GM18517 (cell line): Measurements from ENCODE around the gene LDB3.

Experiments used
- ATAC-seq: cut with Tn5 transposase; IDR thresholded peaks from one replicate; pipeline ENCODE4 v1.9.1; 2021; ENCODE audit warnings: mild to moderate bottlenecking, moderate library complexity; ENCODE audit not compliant: unreplicated experiment

Gene LDB3

GRCh38 chr10:86684331-86685097, 16.2 kb downstream of the LDB3 start:
- ATAC-seq: no peak

DNA sequence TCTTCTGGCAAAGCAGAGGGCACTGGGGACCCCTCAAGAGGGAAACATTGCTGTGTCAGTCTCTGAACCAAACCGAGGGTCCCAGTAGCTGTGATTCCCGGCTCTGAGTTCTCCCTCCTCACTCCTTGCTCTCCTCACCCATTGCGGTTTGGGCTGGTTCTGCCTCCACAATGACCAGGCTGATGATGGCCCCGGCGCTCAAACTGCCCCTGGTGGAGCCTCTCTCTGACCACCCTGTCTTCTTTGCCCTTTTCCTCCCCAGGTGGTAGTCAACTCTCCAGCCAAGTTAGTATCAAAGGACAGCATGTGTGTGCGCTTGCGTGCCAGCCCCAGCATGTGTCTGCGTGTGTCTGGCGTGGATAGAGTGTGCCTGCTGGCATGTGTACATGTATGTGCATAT, 17.1 kb downstream of the LDB3 start:
- ATAC-seq: no peak

DNA sequence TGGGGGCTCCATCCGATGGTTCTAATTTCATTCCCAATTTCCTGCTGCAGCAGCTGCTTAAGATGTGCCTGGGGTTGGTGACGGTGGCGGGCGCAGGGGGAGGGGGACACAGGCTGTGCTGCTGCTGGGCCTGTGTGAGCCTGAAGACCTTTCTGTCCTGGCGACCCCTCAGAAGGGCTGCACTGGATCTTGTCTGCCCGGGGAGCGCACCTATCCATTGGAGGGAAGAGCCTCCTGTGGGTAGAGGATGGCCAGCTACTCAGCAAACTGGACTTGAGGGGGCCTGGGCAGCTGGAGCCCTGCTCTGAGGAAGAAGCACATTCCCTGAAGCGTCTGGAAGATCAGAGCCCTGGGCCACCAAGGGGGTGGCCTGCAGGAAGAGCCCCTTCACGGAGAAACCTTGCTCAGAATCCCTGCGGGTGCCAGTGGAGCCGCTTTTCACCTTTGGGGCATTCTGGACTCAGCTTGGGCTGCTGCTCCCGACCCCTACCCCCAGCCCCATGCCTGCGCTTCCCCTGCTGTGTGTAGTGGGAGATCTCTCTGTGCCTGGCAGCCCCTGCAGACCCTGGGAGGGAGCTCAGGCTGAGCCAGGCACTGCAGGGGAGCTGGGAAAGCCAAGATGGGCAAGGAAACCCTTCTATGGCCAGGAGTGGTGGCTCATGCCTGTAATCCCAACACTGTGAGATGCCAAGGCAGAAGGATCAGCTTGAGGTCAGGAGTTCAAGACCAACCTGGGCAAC, 17.8 kb downstream of the LDB3 start:
- no peak for ATAC-seq

GRCh38 chr10:86686972-86687371, 18.7 kb downstream of the LDB3 start:
- ATAC-seq: no peak

- ATAC-seq: no peak
Measured at GRCh38 chr10:86687750-86688149, 19.4 kb downstream of the LDB3 start.

- peak; percentile 74 for ATAC-seq
Measured at GRCh38 chr10:86688398-86688921, 20.1 kb downstream of the LDB3 start.

- ATAC-seq: no peak
Measured at GRCh38 chr10:86689146-86689545, 20.8 kb downstream of the LDB3 start.

DNA sequence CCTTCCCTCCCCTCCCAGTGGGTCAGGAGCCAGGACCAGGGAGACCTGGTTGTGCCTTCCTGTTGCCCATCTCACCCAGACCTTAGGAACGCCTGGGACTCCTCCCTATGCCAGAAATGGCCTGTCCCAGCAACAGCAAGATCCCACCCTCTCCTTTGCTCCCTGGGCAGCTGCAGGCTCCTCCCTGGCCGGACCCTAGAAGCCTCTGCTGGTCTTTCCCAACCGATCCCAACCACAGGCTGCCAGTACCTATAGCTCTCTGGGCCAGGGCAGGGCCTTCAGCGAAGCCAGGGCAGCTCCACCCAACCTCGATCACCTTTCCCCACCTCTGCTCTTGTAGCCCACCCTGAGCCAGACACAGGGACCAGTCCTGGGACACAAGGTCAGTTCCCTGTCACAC, 21.9 kb downstream of the LDB3 start:
- no peak for ATAC-seq

GRCh38 chr10:86690657-86691084, 22.4 kb downstream of the LDB3 start:
- no peak for ATAC-seq

GRCh38 chr10:86691333-86692022, 23.2 kb downstream of the LDB3 start:
- ATAC-seq: no peak

- no peak for ATAC-seq
Measured at GRCh38 chr10:86692023-86692514, 23.8 kb downstream of the LDB3 start.

- ATAC-seq: no peak
Measured at GRCh38 chr10:86692664-86693063, 24.4 kb downstream of the LDB3 start.

- ATAC-seq: no peak
Measured at GRCh38 chr10:86693275-86693674, 25.0 kb downstream of the LDB3 start.

- no peak for ATAC-seq
Measured at GRCh38 chr10:86693721-86694369, 25.5 kb downstream of the LDB3 start.

GRCh38 chr10:86698207-86698940, 30.1 kb downstream of the LDB3 start:
- no peak for ATAC-seq

DNA sequence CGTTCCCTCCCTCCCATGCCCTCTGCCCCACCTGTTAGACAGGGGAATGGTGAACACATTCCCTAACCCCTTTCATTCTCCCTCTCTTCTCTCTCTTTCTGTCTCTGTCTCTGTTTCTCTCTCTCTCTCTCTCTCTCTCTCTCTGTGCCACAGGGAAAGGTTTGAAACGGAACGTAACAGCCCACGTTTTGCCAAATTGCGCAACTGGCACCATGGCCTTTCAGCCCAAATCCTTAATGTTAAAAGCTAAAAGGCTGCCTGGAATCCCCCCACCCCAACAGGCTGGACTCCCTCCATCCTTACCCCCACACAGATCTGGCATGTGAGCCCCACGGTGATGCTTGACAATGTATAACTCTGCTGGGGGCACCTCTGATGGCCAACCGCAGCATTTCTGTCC, 30.8 kb downstream of the LDB3 start:
- ATAC-seq: no peak

- ATAC-seq: no peak
Measured at GRCh38 chr10:86699541-86699940, 31.2 kb downstream of the LDB3 start.

GRCh38 chr10:86699991-86700840, 31.9 kb downstream of the LDB3 start:
- no peak for ATAC-seq
